CD8-positive, alpha-beta memory T cell (primary cell): ENCODE measurements around the gene CYFIP2. TPM values are rescaled to one million over a fixed set of nuclear protein-coding genes. Genes with fewer than 3 reads are reported as not detected.

Experiments used
- CTCF ChIA-PET: fragments of 350-600 bp; sonication (Branson Sonifier 250); formaldehyde crosslinking; loops from one replicate; lab custom pipeline; 2021; ENCODE audit warnings: antibody characterized with exemption; lab: Charles Lee
- POLR2A ChIA-PET: fragments of 350-600 bp; sonication (Branson Sonifier 250); formaldehyde crosslinking; loops from one replicate; lab custom pipeline; 2021; ENCODE audit warnings: antibody characterized with exemption; lab: Charles Lee
- DNase-seq, 5 donors: peaks; one replicate each; pipeline versions ENCODE4 v3.0.0 to v3.0.0-alpha.2; 2020 to 2022; ENCODE audit warnings: mixed read lengths in 1 of 5
- H3K27ac ChIP-seq: one replicate; pipeline ENCODE4 v1.7.0; 2013; ENCODE audit warnings: low read depth, mild to moderate bottlenecking, low read length, moderate library complexity
- H3K27me3 ChIP-seq: 2 replicates; pipeline ENCODE4 v1.7.0; 2013; ENCODE audit warnings: low read length, mild to moderate bottlenecking; ENCODE audit not compliant: insufficient read depth, poor library complexity, severe bottlenecking
- H3K36me3 ChIP-seq: 2 replicates; pipeline ENCODE4 v1.7.0; 2013; ENCODE audit warnings: mild to moderate bottlenecking, low read length, moderate library complexity; ENCODE audit not compliant: insufficient read depth
- H3K4me1 ChIP-seq: 2 replicates; pipeline ENCODE4 v1.7.0; 2013; ENCODE audit warnings: mild to moderate bottlenecking, low read length, moderate library complexity; ENCODE audit not compliant: insufficient read depth
- H3K4me3 ChIP-seq: 2 replicates; pipeline ENCODE4 v1.7.0; 2013; ENCODE audit warnings: mild to moderate bottlenecking, low read length
- H3K9me3 ChIP-seq: 2 replicates; pipeline ENCODE4 v1.7.0; 2013; ENCODE audit warnings: mild to moderate bottlenecking, low read length
- H3K27ac Mint-ChIP-seq, 8 donors: one replicate each; pipeline ENCODE4 v1.8.0; 2020 to 2021; ENCODE audit warnings: mixed read lengths in 8 of 8, mild to moderate bottlenecking in 6 of 8, inconsistent platforms in 3 of 8, moderate library complexity in 3 of 8
- H3K27me3 Mint-ChIP-seq, 2 donors: one replicate each; pipeline ENCODE4 v1.8.0; 2020 to 2021; ENCODE audit warnings: mixed read lengths in 2 of 2, mild to moderate bottlenecking in 1 of 2, moderate library complexity in 1 of 2
- H3K36me3 Mint-ChIP-seq, 3 donors: one replicate each; pipeline ENCODE4 v1.8.0; 2020 to 2021; ENCODE audit warnings: mixed read lengths in 3 of 3, inconsistent platforms in 1 of 3, mild to moderate bottlenecking in 1 of 3
- H3K4me1 Mint-ChIP-seq, 3 donors: one replicate each; pipeline ENCODE4 v1.8.0; 2020 to 2021; ENCODE audit warnings: mixed read lengths in 3 of 3, inconsistent platforms in 1 of 3, mild to moderate bottlenecking in 1 of 3
- H3K4me3 Mint-ChIP-seq, 7 donors: one replicate each; pipeline ENCODE4 v1.8.0; 2020 to 2021; ENCODE audit warnings: mixed read lengths in 7 of 7, mild to moderate bottlenecking in 6 of 7, moderate library complexity in 4 of 7, inconsistent platforms in 2 of 7
- H3K9me3 Mint-ChIP-seq, 5 donors: one replicate each; pipeline ENCODE4 v1.8.0; 2020 to 2022; ENCODE audit warnings: mixed read lengths in 5 of 5, mild to moderate bottlenecking in 3 of 5, moderate library complexity in 2 of 5, inconsistent platforms in 1 of 5
- polyA plus RNA-seq: library from polyadenylated mRNA; unstranded; fragments of 300-500 nt; fragmentation: Illumina TruSeq; gene quantifications from one replicate; pipeline ENCODE4 v1.2.3, GENCODE V29; 2021
- total RNA-seq, 2 experiments: library from RNA; stranded (reverse); gene quantifications; one replicate each; pipeline ENCODE4 v1.2.3, GENCODE V29; 2021

Gene CYFIP2
- total RNA-seq (100 to 1,000 TPM; 239 to 259 TPM), polyA plus RNA-seq (534 TPM)

DNA sequence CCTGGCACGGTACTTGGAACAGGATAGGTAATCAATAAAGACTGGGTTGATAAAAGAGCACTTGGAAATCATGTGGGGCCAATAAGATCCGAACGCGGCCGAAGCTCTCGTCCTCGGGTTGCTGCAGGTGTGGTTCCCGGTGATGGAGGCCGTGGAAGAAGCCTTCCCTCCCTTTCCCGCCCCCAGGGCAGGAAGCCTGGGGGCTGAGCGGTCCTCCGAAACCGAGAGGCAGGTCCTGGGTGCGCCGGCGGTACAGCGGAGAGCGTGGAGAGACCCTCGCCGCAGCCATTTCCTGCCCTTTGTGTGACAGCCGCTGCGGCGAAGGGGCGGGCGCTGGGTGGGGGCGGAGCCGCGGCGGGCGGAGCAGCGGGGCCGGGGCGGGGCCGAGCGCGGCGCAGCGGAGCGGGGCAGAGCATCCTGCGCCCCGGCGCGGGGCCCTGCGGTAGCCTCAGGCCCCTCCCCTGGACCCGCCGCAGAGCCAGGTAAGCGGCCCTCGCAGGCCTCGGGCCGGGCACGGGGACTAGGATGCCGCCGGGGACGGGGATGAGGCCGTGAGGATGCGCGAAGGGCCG, at the start of gene CYFIP2:
Gene CYFIP2, plus strand, starts transcription at position 410 of the 572 bp plus-strand sequence. CDS start 19,239 bp downstream, outside the sequence.
- H3K4me3 Mint-ChIP-seq: peak within 1 kb of the TSS; percentile 97 to 99 (median 97)
- CTCF ChIA-PET: interaction anchor here (2.0 to 8.3 kb wide), 3 partner anchors 10 to 42 kb away, joined by 7 to 62 read pairs (median 10); no protein-coding TSS in a partner anchor
- H3K4me1 Mint-ChIP-seq: peaks cover 67 to 80% (median 79%) of the 10 kb centered on the region in 3 donors
- peaks cover 66% of the 10 kb centered on the region for H3K4me1 ChIP-seq
- H3K27me3 ChIP-seq: no peaks in the 10 kb centered on the region
- no peaks in the 10 kb centered on the region for H3K9me3 ChIP-seq
- DNase-seq: peak; percentile 82 to 92 (median 86)
- peak within 1 kb of the TSS; percentile 75 for H3K4me3 ChIP-seq
- peaks cover 0 to 2% of the 10 kb centered on the region in 2 donors for H3K27me3 Mint-ChIP-seq
- H3K9me3 Mint-ChIP-seq: no peaks in the 10 kb centered on the region
- H3K27ac ChIP-seq: peak within 1 kb of the TSS; percentile 68
- H3K36me3 Mint-ChIP-seq: peaks cover 4 to 32% (median 5%) of the 10 kb centered on the region in 3 donors
- no peaks in the 10 kb centered on the region for H3K36me3 ChIP-seq
- peak within 1 kb of the TSS; percentile 92 to 99 (median 98) for H3K27ac Mint-ChIP-seq
- POLR2A ChIA-PET: interaction anchor here (0.6 to 4.5 kb wide), 8 partner anchors 8 to 123 kb away, joined by 3 to 28 read pairs (median 4); partner anchors contain the start of gene MED7

DNA sequence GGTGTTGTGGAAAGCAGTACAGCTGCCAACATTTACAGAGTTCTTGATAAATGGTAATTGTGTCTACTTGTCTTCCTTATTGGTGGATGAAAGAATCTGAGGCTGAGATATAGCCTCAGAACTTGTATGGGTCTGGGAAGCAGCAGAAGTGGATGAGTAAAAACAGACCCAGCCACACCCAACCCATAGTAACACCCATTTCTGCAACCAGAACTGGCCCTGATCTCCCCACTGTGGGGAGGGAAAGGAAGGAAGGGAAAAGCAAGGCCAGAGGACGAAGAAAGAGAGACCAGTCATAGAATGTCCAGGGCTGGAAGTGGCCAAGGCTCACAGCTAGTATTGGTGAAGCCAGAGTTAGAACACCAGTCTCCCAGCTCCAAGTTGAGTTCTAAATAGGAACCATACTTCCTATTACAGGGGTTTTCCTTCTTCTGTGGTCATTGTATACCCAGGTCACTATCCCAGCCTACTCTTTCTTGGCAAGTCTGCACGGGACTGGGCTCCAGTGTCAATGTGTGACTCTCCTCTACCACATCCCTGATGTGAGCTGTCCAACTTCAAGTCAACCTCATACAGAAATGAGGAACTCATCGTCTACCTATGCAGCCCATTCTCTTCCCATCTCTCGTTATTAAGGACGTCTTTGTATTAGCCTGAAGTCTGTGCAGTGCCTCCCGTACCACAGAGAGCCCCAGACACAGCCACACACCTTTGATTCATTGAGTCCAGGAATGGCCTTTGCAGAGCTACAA, 49.4 kb upstream of the CYFIP2 start:
- Histone ChIP-seq H3K4me1 (peaks cover 95% of the 10 kb centered on the region), H3K27me3 (no peaks in the 10 kb centered on the region), H3K36me3 (peaks cover 62% of the 10 kb centered on the region), H3K9me3 (no peaks in the 10 kb centered on the region), H3K27ac (no peak overlapping the region), H3K4me3 (peak overlapping the region; percentile 3)
- Mint-ChIP-seq H3K4me1 (peaks cover 86 to 99% (median 97%) of the 10 kb centered on the region in 3 donors), H3K36me3 (peaks cover 43 to 96% (median 50%) of the 10 kb centered on the region in 3 donors), H3K9me3 (no peaks in the 10 kb centered on the region), H3K4me3 (peak overlapping the region; percentile 16 to 89 (median 86)), H3K27ac (peak overlapping the region; percentile 85 to 97 (median 95)), H3K27me3 (no peaks in the 10 kb centered on the region)
- CTCF ChIA-PET: interaction anchor here (1.0 to 2.6 kb wide), 9 partner anchors 9 to 96 kb away, joined by 3 to 15 read pairs (median 4); no protein-coding TSS in a partner anchor
- DNase-seq: no peak
- POLR2A ChIA-PET: interaction anchor here (0.6 to 3.0 kb wide), 12 partner anchors 9 to 74 kb away, joined by 3 to 23 read pairs (median 4); partner anchors contain the start of gene MED7

DNA sequence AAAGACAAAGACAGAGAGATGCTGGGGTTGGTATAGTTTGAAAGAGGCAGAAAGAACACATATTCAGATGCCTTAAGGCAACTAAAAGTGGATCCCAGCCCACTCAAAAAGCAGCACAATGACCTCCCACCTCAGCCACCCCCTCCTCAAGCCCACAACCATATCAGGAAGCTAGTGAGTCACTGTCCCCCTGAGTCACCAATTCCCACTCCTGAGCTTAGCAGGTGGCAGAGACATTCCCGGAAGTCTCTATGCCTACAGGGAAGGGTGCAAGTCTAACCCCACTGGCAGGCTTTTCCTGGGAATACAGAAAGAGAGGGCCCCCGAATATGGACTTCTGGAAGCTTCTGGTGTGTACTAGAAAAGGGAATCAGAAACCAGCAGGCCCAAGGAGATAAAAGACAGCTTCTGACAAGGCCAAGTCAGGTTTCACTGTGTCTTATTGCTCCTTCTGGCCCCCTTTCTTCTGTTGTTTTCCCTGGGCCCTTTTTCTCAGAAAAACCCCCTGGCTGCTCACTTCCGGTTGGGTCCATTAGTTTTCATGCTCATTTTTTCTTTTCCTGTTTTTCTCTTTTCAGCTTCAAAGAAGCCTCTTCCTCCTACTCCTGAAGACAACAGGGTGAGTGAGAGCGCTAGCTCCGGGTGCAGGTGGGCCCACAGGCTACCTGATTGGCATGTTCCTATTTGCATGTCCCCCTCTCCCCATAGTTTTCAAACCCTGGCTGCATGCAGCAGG, 48.5 kb upstream of the CYFIP2 start:
- H3K36me3 ChIP-seq: peaks cover 53% of the 10 kb centered on the region
- H3K27ac ChIP-seq: no peak overlapping the region
- H3K9me3 Mint-ChIP-seq: no peaks in the 10 kb centered on the region
- H3K27me3 ChIP-seq: no peaks in the 10 kb centered on the region
- H3K9me3 ChIP-seq: no peaks in the 10 kb centered on the region
- peaks cover 88 to 99% (median 97%) of the 10 kb centered on the region in 3 donors for H3K4me1 Mint-ChIP-seq
- no peaks in the 10 kb centered on the region for H3K27me3 Mint-ChIP-seq
- peak overlapping the region; percentile 11 for H3K4me3 ChIP-seq
- DNase-seq: peak in 3 of 5 donors; percentile 22 to 62 (median 53)
- peak overlapping the region; percentile 59 to 89 (median 81) for H3K4me3 Mint-ChIP-seq
- peaks cover 96% of the 10 kb centered on the region for H3K4me1 ChIP-seq
- CTCF ChIA-PET: interaction anchor here (1.0 to 2.6 kb wide), 8 partner anchors 9 to 85 kb away, joined by 3 to 15 read pairs (median 5); no protein-coding TSS in a partner anchor
- peak overlapping the region; percentile 63 to 97 (median 90) for H3K27ac Mint-ChIP-seq
- POLR2A ChIA-PET: interaction anchor here (0.6 to 3.0 kb wide), 13 partner anchors 9 to 75 kb away, joined by 3 to 23 read pairs (median 4); partner anchors contain the start of gene MED7
- peaks cover 42 to 96% (median 50%) of the 10 kb centered on the region in 3 donors for H3K36me3 Mint-ChIP-seq

GRCh38 chr5:157219491-157220271, 46.2 kb upstream of the CYFIP2 start:
- H3K27ac Mint-ChIP-seq: peak overlapping the region; percentile 79 to 94 (median 87)
- DNase-seq: no peak
- Histone ChIP-seq H3K36me3 (peaks cover 57% of the 10 kb centered on the region), H3K9me3 (no peaks in the 10 kb centered on the region), H3K4me1 (peaks cover 95% of the 10 kb centered on the region), H3K4me3 (no peak overlapping the region), H3K27me3 (no peaks in the 10 kb centered on the region), H3K27ac (no peak overlapping the region)
- peak overlapping the region in 6 of 7 donors; percentile 24 to 67 (median 44) for H3K4me3 Mint-ChIP-seq
- H3K36me3 Mint-ChIP-seq: peaks cover 39 to 94% (median 46%) of the 10 kb centered on the region in 3 donors
- no peaks in the 10 kb centered on the region for H3K27me3 Mint-ChIP-seq
- ChIA-PET CTCF (interaction anchor here (1.1 to 2.2 kb wide), 3 partner anchors 12 to 71 kb away, joined by 3 to 9 read pairs (median 4); no protein-coding TSS in a partner anchor), POLR2A (interaction anchor here (1.0 to 3.0 kb wide), 5 partner anchors 14 to 77 kb away, joined by 3 to 23 read pairs (median 5); partner anchors contain the start of gene MED7)
- H3K4me1 Mint-ChIP-seq: peaks cover 81 to 96% (median 92%) of the 10 kb centered on the region in 3 donors
- no peaks in the 10 kb centered on the region for H3K9me3 Mint-ChIP-seq

- CTCF ChIA-PET: interaction anchor here (0.9 to 1.8 kb wide), 7 partner anchors 19 to 72 kb away, joined by 3 to 6 read pairs (median 3); no protein-coding TSS in a partner anchor
- H3K27me3 ChIP-seq: no peaks in the 10 kb centered on the region
- H3K27ac ChIP-seq: no peak overlapping the region
- POLR2A ChIA-PET: interaction anchor here (0.6 to 1.4 kb wide), 10 partner anchors 9 to 85 kb away, joined by 3 to 7 read pairs (median 3); partner anchors contain the start of gene MED7
- peak overlapping the region; percentile 75 to 99 (median 94) for H3K27ac Mint-ChIP-seq
- peaks cover 54% of the 10 kb centered on the region for H3K36me3 ChIP-seq
- peak overlapping the region; percentile 32 to 84 (median 76) for H3K4me3 Mint-ChIP-seq
- H3K4me3 ChIP-seq: peak overlapping the region; percentile 13
- no peak for DNase-seq
- peaks cover 34 to 95% (median 46%) of the 10 kb centered on the region in 3 donors for H3K36me3 Mint-ChIP-seq
- H3K4me1 ChIP-seq: peaks cover 93% of the 10 kb centered on the region
- H3K27me3 Mint-ChIP-seq: no peaks in the 10 kb centered on the region
- H3K9me3 ChIP-seq: no peaks in the 10 kb centered on the region
- peaks cover 75 to 96% (median 92%) of the 10 kb centered on the region in 3 donors for H3K4me1 Mint-ChIP-seq
- H3K9me3 Mint-ChIP-seq: no peaks in the 10 kb centered on the region
These were observed 44.0 kb upstream of the CYFIP2 start for GRCh38 chr5:157221959-157222358.

GRCh38 chr5:157222506-157223230, 43.3 kb upstream of the CYFIP2 start:
- H3K4me3 ChIP-seq: peak overlapping the region; percentile 13
- no peaks in the 10 kb centered on the region for H3K9me3 Mint-ChIP-seq
- H3K36me3 Mint-ChIP-seq: peaks cover 36 to 94% (median 47%) of the 10 kb centered on the region in 3 donors
- peaks cover 92% of the 10 kb centered on the region for H3K4me1 ChIP-seq
- POLR2A ChIA-PET: interaction anchor here (0.6 to 1.4 kb wide), 6 partner anchors 32 to 80 kb away, joined by 3 to 7 read pairs (median 3); partner anchors contain the start of gene MED7
- peak overlapping the region; percentile 75 to 99 (median 94) for H3K27ac Mint-ChIP-seq
- no peaks in the 10 kb centered on the region for H3K27me3 ChIP-seq
- H3K4me1 Mint-ChIP-seq: peaks cover 74 to 95% (median 91%) of the 10 kb centered on the region in 3 donors
- no peaks in the 10 kb centered on the region for H3K9me3 ChIP-seq
- no peak overlapping the region for H3K27ac ChIP-seq
- peak overlapping the region; percentile 32 to 84 (median 76) for H3K4me3 Mint-ChIP-seq
- H3K27me3 Mint-ChIP-seq: no peaks in the 10 kb centered on the region
- peak in 4 of 5 donors; percentile 30 to 72 (median 62) for DNase-seq
- peaks cover 49% of the 10 kb centered on the region for H3K36me3 ChIP-seq
- CTCF ChIA-PET: no interaction called here
